Measurements from ENCODE around the gene SENP7.
A peak's percentile ranks its signal among the peaks of the same experiment; 100 is the strongest.

GRCh38 chr3:101381809-101382208 lies 131.2 kb downstream of the SENP7 start:
- TF ChIP-seq CTCF (conservative IDR thresholded peaks at IDR 0.05): peak; percentile 83
- no peak for TF ChIP-seq EZH2 (IDR thresholded peaks at IDR 0.05; ENCODE audit: low read depth)

Data from PC-9 (cell line).